ENCODE data around the gene MYO5A. TPM values are rescaled to one million over a fixed set of nuclear protein-coding genes. Genes with fewer than 3 reads are reported as not detected.
"Not testable (repeated sequence)": the region's sequence is repeated elsewhere in the genome, so short reads cannot be mapped to it uniquely, and the experiment has no call there.

MYO5A gene
- polyA plus RNA-seq, 1 of the 3 experiments (the other 2 are of a cell fraction) = 11.0 TPM

DNA sequence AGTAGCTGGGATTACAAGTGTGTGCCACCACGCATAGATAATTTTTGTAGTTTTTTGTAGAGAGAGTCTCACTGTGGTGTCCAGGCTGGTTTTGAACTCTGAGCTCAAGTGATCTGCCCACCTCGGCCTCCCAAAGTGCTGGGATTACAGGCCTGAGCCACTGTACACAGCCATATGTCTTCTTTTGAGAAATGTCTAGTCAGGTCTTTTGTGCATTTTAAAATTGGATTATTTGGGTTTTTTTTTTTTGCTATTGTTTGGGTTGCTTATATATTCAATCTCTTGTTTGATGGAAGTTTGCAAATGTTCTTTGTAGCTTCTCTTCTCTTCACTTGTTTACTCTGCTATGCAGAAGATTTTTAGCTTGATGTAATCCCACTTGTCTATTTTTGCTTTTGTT is 46.4 kb upstream of the MYO5A start (continued):
- TF ChIP-seq, protein P1, sequence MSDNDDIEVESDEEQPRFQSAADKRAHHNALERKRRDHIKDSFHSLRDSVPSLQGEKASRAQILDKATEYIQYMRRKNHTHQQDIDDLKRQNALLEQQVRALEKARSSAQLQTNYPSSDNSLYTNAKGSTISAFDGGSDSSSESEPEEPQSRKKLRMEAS (IDR thresholded peaks at IDR 0.05; ENCODE audit: low read depth) = no peak
- no peak for TF ChIP-seq RXRA (IDR thresholded peaks at IDR 0.05; ENCODE audit: borderline replicate concordance, low read depth)
- TF ChIP-seq RCOR1 (IDR thresholded peaks at IDR 0.05; ENCODE audit: low read length) = no peak
- TF ChIP-seq RFX5 (IDR thresholded peaks at IDR 0.05; ENCODE audit: low read length) = no peak
- TF ChIP-seq, protein P2, sequence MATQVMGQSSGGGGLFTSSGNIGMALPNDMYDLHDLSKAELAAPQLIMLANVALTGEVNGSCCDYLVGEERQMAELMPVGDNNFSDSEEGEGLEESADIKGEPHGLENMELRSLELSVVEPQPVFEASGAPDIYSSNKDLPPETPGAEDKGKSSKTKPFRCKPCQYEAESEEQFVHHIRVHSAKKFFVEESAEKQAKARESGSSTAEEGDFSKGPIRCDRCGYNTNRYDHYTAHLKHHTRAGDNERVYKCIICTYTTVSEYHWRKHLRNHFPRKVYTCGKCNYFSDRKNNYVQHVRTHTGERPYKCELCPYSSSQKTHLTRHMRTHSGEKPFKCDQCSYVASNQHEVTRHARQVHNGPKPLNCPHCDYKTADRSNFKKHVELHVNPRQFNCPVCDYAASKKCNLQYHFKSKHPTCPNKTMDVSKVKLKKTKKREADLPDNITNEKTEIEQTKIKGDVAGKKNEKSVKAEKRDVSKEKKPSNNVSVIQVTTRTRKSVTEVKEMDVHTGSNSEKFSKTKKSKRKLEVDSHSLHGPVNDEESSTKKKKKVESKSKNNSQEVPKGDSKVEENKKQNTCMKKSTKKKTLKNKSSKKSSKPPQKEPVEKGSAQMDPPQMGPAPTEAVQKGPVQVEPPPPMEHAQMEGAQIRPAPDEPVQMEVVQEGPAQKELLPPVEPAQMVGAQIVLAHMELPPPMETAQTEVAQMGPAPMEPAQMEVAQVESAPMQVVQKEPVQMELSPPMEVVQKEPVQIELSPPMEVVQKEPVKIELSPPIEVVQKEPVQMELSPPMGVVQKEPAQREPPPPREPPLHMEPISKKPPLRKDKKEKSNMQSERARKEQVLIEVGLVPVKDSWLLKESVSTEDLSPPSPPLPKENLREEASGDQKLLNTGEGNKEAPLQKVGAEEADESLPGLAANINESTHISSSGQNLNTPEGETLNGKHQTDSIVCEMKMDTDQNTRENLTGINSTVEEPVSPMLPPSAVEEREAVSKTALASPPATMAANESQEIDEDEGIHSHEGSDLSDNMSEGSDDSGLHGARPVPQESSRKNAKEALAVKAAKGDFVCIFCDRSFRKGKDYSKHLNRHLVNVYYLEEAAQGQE (IDR thresholded peaks at IDR 0.05; ENCODE audit: low read depth, low read length) = no peak

DNA sequence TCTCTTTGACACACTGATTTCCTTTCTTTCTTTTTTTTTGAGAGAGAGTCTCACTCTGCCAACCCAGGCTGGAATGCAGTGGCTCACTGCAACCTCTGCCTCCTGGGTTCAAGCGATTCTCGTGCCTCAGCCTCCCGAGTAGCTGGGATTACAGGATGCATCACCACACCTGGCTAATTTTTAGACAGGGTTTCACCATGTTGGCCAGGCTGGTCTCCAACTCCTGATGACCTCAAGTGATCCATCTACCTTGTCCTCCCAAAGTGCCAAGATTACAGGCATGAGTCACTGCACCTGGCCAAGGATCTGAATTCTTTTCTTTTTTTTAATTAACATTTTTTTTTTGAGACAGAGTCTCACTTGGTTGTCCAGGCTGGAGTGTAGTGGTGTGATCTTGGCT is 45.9 kb upstream of the MYO5A start:
- WGBS (ENCODE audit: low lambda C conversion rate) = 57% methylated on average over 3 of the region's 3 CpGs
- H3K79me2 ChIP-seq (ENCODE audit: insufficient read depth); H3K9me2 ChIP-seq; POLR2A ChIA-PET; H3K4me2 ChIP-seq; H2AFZ ChIP-seq (ENCODE audit: low read depth); H3K36me3 ChIP-seq (replicated peaks in 1 of 2; ENCODE audit: control insufficient read depth in 1 of 2, insufficient read depth in 2 of 2, low read length in 1 of 2); H3K27ac ChIP-seq (ENCODE audit: low read depth in 2 of 2, low read length in 1 of 2); H3K27me3 ChIP-seq (ENCODE audit: insufficient read depth); H3K9ac ChIP-seq; CTCF ChIA-PET; H4K20me1 ChIP-seq (ENCODE audit: insufficient read depth); DNase-seq; H3K4me3 ChIP-seq (ENCODE audit: low read depth in 2 of 2, low read length in 1 of 2); H3K4me1 ChIP-seq (ENCODE audit: control insufficient read depth in 1 of 2, insufficient read depth in 2 of 2, low read depth in 1 of 2, low read length in 1 of 2); H3K9me3 ChIP-seq: not testable (repeated sequence)
- H3F3A ChIP-seq (replicated peaks; ENCODE audit: insufficient read depth) = peaks cover 11% of the 10 kb centered on the region

DNA sequence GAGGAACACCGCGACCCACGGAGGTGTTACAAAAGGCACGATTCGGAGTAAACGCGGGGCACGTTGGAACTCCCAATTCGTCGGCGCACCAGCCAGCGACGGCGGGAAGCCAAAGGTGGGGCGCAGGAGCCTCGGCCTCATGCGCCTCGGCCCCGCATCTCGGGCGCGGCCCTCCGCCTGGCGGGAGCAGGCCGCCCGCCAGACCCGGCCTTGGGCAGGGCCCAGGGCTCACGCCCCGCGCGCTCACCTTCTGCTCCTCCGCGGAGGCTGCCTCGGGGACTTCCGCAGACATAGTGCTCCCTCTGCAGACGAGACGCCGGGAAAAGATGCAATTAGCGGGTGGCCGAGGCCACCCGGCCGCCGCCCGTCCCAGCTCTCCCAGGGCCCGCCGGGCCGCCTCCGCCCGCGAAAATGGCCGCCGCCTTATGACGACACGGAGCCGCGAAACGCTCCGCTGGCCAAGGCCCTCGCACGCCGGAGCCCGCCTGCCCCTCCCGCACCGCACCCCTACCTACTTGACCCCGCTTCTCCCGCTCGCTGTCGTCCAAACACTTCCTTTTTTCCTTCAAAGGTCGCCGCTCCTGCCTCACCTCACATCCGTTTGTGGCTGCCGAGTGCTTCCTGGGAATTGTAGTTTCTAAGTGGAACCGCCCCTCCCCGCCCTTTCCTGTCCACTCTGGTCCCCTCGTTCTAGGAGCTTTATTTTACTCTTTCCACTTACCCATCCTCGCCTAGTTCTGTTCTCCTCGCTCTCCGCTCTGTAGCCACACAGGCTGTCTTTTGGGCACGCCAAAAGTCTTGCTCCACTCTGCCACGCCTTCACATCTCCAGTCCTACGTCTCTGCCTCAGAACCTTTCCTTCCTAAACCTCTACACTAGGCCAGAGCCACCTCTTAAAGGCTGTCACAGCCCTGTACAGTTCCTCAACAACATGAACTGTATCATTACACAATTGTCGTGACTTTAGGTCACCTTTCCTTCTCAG is 40.2 kb upstream of the MYO5A start, which contains the start of gene ARPP19:
Gene ARPP19, minus strand, starts transcription at position 430 of the 985 bp plus-strand sequence. Its CDS starts 138 bp downstream, at position 292.
- CTCF ChIA-PET = no interaction called here
- TF ChIP-seq GABPA (IDR thresholded peaks at IDR 0.05; ENCODE audit: low read depth) (peak; percentile 96), SIN3A (IDR thresholded peaks at IDR 0.05; ENCODE audit: borderline replicate concordance, low read depth, low read length) (peak; percentile 20; the same call in 1 of the 2 replicates), GATA2 (CRISPR knock-in tag; IDR thresholded peaks at IDR 0.05) (no peak), YY1 (IDR thresholded peaks at IDR 0.05; ENCODE audit: low read depth) (peak; percentile 90), NRF1 (IDR thresholded peaks at IDR 0.05; ENCODE audit: low read depth, low read length) (no peak), CHD2 (IDR thresholded peaks at IDR 0.05; ENCODE audit: low read length, partially characterized antibody) (peak; percentile 90), TAF1 (IDR thresholded peaks at IDR 0.05; ENCODE audit: borderline replicate concordance, low read depth, low read length) (peak; percentile 62)
- TF ChIP-seq, protein P3, sequence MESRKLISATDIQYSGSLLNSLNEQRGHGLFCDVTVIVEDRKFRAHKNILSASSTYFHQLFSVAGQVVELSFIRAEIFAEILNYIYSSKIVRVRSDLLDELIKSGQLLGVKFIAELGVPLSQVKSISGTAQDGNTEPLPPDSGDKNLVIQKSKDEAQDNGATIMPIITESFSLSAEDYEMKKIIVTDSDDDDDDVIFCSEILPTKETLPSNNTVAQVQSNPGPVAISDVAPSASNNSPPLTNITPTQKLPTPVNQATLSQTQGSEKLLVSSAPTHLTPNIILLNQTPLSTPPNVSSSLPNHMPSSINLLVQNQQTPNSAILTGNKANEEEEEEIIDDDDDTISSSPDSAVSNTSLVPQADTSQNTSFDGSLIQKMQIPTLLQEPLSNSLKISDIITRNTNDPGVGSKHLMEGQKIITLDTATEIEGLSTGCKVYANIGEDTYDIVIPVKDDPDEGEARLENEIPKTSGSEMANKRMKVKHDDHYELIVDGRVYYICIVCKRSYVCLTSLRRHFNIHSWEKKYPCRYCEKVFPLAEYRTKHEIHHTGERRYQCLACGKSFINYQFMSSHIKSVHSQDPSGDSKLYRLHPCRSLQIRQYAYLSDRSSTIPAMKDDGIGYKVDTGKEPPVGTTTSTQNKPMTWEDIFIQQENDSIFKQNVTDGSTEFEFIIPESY (IDR thresholded peaks at IDR 0.05; ENCODE audit: borderline replicate concordance, low read depth) = no peak
- TF ChIP-seq, protein P4, sequence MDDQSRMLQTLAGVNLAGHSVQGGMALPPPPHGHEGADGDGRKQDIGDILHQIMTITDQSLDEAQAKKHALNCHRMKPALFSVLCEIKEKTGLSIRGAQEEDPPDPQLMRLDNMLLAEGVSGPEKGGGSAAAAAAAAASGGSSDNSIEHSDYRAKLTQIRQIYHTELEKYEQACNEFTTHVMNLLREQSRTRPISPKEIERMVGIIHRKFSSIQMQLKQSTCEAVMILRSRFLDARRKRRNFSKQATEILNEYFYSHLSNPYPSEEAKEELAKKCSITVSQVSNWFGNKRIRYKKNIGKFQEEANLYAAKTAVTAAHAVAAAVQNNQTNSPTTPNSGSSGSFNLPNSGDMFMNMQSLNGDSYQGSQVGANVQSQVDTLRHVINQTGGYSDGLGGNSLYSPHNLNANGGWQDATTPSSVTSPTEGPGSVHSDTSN (IDR thresholded peaks at IDR 0.05) = 0 out of 2 replicates have a peak, but pooled peaks have one; percentile 8
- TF ChIP-seq, protein P5, sequence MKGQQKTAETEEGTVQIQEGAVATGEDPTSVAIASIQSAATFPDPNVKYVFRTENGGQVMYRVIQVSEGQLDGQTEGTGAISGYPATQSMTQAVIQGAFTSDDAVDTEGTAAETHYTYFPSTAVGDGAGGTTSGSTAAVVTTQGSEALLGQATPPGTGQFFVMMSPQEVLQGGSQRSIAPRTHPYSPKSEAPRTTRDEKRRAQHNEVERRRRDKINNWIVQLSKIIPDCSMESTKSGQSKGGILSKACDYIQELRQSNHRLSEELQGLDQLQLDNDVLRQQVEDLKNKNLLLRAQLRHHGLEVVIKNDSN (IDR thresholded peaks at IDR 0.05; ENCODE audit: borderline replicate concordance, low read depth) = no peak

More for the DNA sequence above, 40.2 kb upstream of the MYO5A start, which contains the start of gene ARPP19:
- H3K36me3 ChIP-seq (replicated peaks in 1 of 2; ENCODE audit: control insufficient read depth in 1 of 2, insufficient read depth in 2 of 2, low read length in 1 of 2) = no peaks in the 10 kb centered on the region
- peak within 1 kb of the TSS; percentile 85 for H3K4me2 ChIP-seq
- 27% methylated on average over 20 of the region's 82 CpGs for WGBS (ENCODE audit: low lambda C conversion rate)
- DNase-seq = peak; percentile 96
- H3K4me1 ChIP-seq (ENCODE audit: control insufficient read depth in 1 of 2, insufficient read depth in 2 of 2, low read depth in 1 of 2, low read length in 1 of 2) = peaks cover 5 to 8% of the 10 kb centered on the region in 2 experiments; a peak in 3 of 4 replicates
- peak within 1 kb of the TSS; percentile 97 for H2AFZ ChIP-seq (ENCODE audit: low read depth)
- POLR2A ChIA-PET = interaction anchor here (0.9 kb wide), 1 partner anchor 18 kb away, joined by 3 read pairs; no protein-coding TSS in a partner anchor
- peaks cover 48% of the 10 kb centered on the region for H3K79me2 ChIP-seq (ENCODE audit: insufficient read depth)
- H3K9me3 ChIP-seq = no peaks in the 10 kb centered on the region
- H3K9ac ChIP-seq = peak within 1 kb of the TSS; percentile 98
- no peaks in the 10 kb centered on the region for H3K27me3 ChIP-seq (ENCODE audit: insufficient read depth)
- H4K20me1 ChIP-seq (ENCODE audit: insufficient read depth) = peaks cover 40% of the 10 kb centered on the region
- peak within 1 kb of the TSS; percentile 78 to 84 for H3K27ac ChIP-seq (ENCODE audit: low read depth in 2 of 2, low read length in 1 of 2)
- H3F3A ChIP-seq (replicated peaks; ENCODE audit: insufficient read depth) = peaks cover 6% of the 10 kb centered on the region
- peak within 1 kb of the TSS; percentile 70 to 87 for H3K4me3 ChIP-seq (ENCODE audit: low read depth in 2 of 2, low read length in 1 of 2)
- no peaks in the 10 kb centered on the region for H3K9me2 ChIP-seq

Data from SK-N-SH (cell line).